SK-N-SH treated with all-trans-retinoic acid at 6 μM for 48 hours (cell line): Measurements from ENCODE around the gene VDAC1.

ENCODE experiments used
- ATAC-seq: fragments of 200-7000 bp; cut with Tn5 transposase; 3 replicates; pipeline ENCODE4 v1.9.1; 2020; ENCODE audit warnings: mild to moderate bottlenecking, moderate library complexity
- ARNTL ChIP-seq: fragments of 450-650 bp; formaldehyde crosslinking; IDR thresholded peaks from 2 replicates; pipeline ENCODE4 v1.5.0; 2020; ENCODE audit warnings: low read depth, mild to moderate bottlenecking, moderate library complexity, borderline replicate concordance
- BACH2 ChIP-seq: fragments of 250-450 bp; sonication (Bioruptor Pico); IDR thresholded peaks from 2 replicates; pipeline ENCODE4 v1.9.0; 2021; ENCODE audit warnings: mild to moderate bottlenecking, borderline replicate concordance
- CREB5 ChIP-seq: fragments of 250-450 bp; sonication (Bioruptor Pico); IDR thresholded peaks from 2 replicates; pipeline ENCODE4 v1.5.1; 2020; ENCODE audit warnings: low read depth, mild to moderate bottlenecking, moderate library complexity
- CSDC2 ChIP-seq: fragments of 250-450 bp; sonication (Bioruptor Pico); IDR thresholded peaks from 2 replicates; pipeline ENCODE4 v1.5.0; 2020; ENCODE audit warnings: mild to moderate bottlenecking, moderate library complexity
- CSRNP3 ChIP-seq: fragments of 250-450 bp; sonication (Bioruptor Pico); IDR thresholded peaks from 2 replicates; pipeline ENCODE4 v1.5.1; 2021; ENCODE audit warnings: mild to moderate bottlenecking, moderate library complexity
- ESRRG ChIP-seq: fragments of 250-450 bp; sonication (Bioruptor Pico); IDR thresholded peaks from 2 replicates; pipeline ENCODE4 v1.6.1; 2021; ENCODE audit warnings: mild to moderate bottlenecking
- GLIS3 ChIP-seq: fragments of 250-450 bp; sonication (Bioruptor Pico); IDR thresholded peaks from 2 replicates; pipeline ENCODE4 v1.5.0; 2020; ENCODE audit warnings: mild to moderate bottlenecking, moderate library complexity
- OSR1 ChIP-seq: fragments of 250-450 bp; sonication (Bioruptor Pico); IDR thresholded peaks from 2 replicates; pipeline ENCODE4 v1.8.0; 2022; ENCODE audit warnings: moderate library complexity, mild to moderate bottlenecking, inconsistent platforms
- PATZ1 ChIP-seq: fragments of 250-450 bp; sonication (Bioruptor Pico); IDR thresholded peaks from 2 replicates; pipeline ENCODE4 v1.8.0; 2020; ENCODE audit warnings: mild to moderate bottlenecking, moderate library complexity, borderline replicate concordance
- PPARA ChIP-seq: fragments of 250-450 bp; sonication (Bioruptor Pico); IDR thresholded peaks from 2 replicates; pipeline ENCODE4 v1.5.0; 2020; ENCODE audit warnings: mild to moderate bottlenecking, borderline replicate concordance
- RARB ChIP-seq: fragments of 250-450 bp; sonication (Bioruptor Pico); IDR thresholded peaks from 2 replicates; pipeline ENCODE4 v1.8.0; 2021; ENCODE audit warnings: mild to moderate bottlenecking, moderate library complexity
- SNAI2 ChIP-seq: fragments of 250-450 bp; sonication (Bioruptor Pico); IDR thresholded peaks from 2 replicates; pipeline ENCODE4 v1.5.0; 2020; ENCODE audit warnings: mild to moderate bottlenecking, moderate library complexity
- TCF4 ChIP-seq: fragments of 250-450 bp; sonication (Bioruptor Pico); IDR thresholded peaks from 2 replicates; pipeline ENCODE4 v1.8.0; 2021; ENCODE audit warnings: mild to moderate bottlenecking, moderate library complexity, borderline replicate concordance
- TOX ChIP-seq: fragments of 250-450 bp; sonication (Bioruptor Pico); IDR thresholded peaks from 2 replicates; pipeline ENCODE4 v1.8.0; 2021; ENCODE audit warnings: mild to moderate bottlenecking, moderate library complexity, borderline replicate concordance
- TSHZ2 ChIP-seq: fragments of 250-450 bp; sonication (Bioruptor Pico); IDR thresholded peaks from 2 replicates; pipeline ENCODE4 v1.5.0; 2020; ENCODE audit warnings: mild to moderate bottlenecking, moderate library complexity
- ZC3H10 ChIP-seq: fragments of 250-450 bp; sonication (Bioruptor Pico); IDR thresholded peaks from 2 replicates; pipeline ENCODE4 v1.5.1; 2021; ENCODE audit warnings: mild to moderate bottlenecking, moderate library complexity
- ZFP30 ChIP-seq: fragments of 450-650 bp; formaldehyde crosslinking; IDR thresholded peaks from 2 replicates; pipeline ENCODE4 v1.5.0; 2022; ENCODE audit warnings: mild to moderate bottlenecking, moderate library complexity
- ZNF565 ChIP-seq: fragments of 450-650 bp; formaldehyde crosslinking; conservative IDR thresholded peaks from 2 replicates; pipeline ENCODE4 v1.5.0; 2020; ENCODE audit warnings: low read depth, mild to moderate bottlenecking, moderate library complexity
- ZNF70 ChIP-seq: fragments of 450-650 bp; formaldehyde crosslinking; IDR thresholded peaks from 2 replicates; pipeline ENCODE4 v1.5.0; 2020; ENCODE audit warnings: mild to moderate bottlenecking, moderate library complexity
- ZNF8 ChIP-seq: fragments of 450-650 bp; formaldehyde crosslinking; IDR thresholded peaks from 2 replicates; pipeline ENCODE4 v1.5.0; 2020; ENCODE audit warnings: mild to moderate bottlenecking, moderate library complexity

VDAC1 gene

GRCh38 chr5:133966090-133966489 lies 38.7 kb downstream of the VDAC1 start:
- no peak for ATAC-seq

GRCh38 chr5:133963493-133964128 lies 41.2 kb downstream of the VDAC1 start:
- no peak for ATAC-seq
- TF ChIP-seq GLIS3 (CRISPR knock-in tag): no peak
- TF ChIP-seq RARB (CRISPR knock-in tag): no peak
- TF ChIP-seq BACH2 (CRISPR knock-in tag): no peak
- TF ChIP-seq CREB5: no peak
- no peak for TF ChIP-seq OSR1 (CRISPR knock-in tag)
- TF ChIP-seq TOX: no peak
- no peak for TF ChIP-seq PATZ1 (CRISPR knock-in tag)
- no peak for TF ChIP-seq PPARA
- TF ChIP-seq TCF4 (CRISPR knock-in tag): no peak
- no peak for TF ChIP-seq ZNF70
- no peak for TF ChIP-seq ARNTL (CRISPR knock-in tag)
- TF ChIP-seq ZFP30 (CRISPR knock-in tag): no peak
- no peak for TF ChIP-seq ZNF565 (CRISPR knock-in tag)
- no peak for TF ChIP-seq ZNF8 (CRISPR knock-in tag)
- TF ChIP-seq ESRRG (CRISPR knock-in tag): no peak
- TF ChIP-seq TSHZ2 (CRISPR knock-in tag): no peak

More at GRCh38 chr5:133966090-133966489, 38.7 kb downstream of the VDAC1 start:
- TF ChIP-seq GLIS3 (CRISPR knock-in tag) (no peak), SNAI2 (CRISPR knock-in tag) (no peak), CSDC2 (CRISPR knock-in tag) (no peak), ESRRG (CRISPR knock-in tag) (no peak), TCF4 (CRISPR knock-in tag) (no peak), RARB (CRISPR knock-in tag) (no peak), ARNTL (CRISPR knock-in tag) (no peak), ZFP30 (CRISPR knock-in tag) (no peak), BACH2 (CRISPR knock-in tag) (no peak), ZNF565 (CRISPR knock-in tag) (no peak), ZC3H10 (CRISPR knock-in tag) (no peak), ZNF8 (CRISPR knock-in tag) (no peak)
- TF ChIP-seq, all 23 proteins: peak for 0

GRCh38 chr5:133962801-133963476 lies 41.8 kb downstream of the VDAC1 start:
- TF ChIP-seq ZFP30 (CRISPR knock-in tag) (no peak), TCF4 (CRISPR knock-in tag) (no peak), ZNF70 (no peak), OSR1 (CRISPR knock-in tag) (no peak), PPARA (no peak), RARB (CRISPR knock-in tag) (no peak), CSRNP3 (CRISPR knock-in tag) (no peak), BACH2 (CRISPR knock-in tag) (no peak), TSHZ2 (CRISPR knock-in tag) (no peak), CREB5 (no peak), ZNF565 (CRISPR knock-in tag) (no peak)
- no peak; the same call in 2 of the 3 replicates for ATAC-seq
